Measurements from ENCODE around the gene OPCML.

DNA sequence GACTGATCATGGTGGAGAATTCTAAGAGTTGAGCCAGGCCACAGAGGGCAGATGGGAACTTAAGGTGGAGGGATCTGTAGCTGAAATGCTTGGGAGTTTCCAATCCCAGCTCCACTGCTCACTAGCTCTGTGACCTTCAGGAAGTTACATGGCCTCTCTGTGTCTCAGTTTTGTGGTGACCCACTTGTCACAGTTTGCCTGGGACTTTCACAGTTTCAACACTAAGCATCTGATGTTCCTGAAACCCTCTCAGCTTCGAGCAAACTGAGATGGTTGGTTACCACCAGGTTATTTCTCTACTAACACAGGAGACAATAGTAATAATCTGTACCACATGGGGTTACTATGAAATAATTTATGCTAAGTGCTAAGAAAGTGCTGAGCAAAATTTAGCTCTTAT is 505.3 kb downstream of the OPCML start:
- TF ChIP-seq, protein P1, sequence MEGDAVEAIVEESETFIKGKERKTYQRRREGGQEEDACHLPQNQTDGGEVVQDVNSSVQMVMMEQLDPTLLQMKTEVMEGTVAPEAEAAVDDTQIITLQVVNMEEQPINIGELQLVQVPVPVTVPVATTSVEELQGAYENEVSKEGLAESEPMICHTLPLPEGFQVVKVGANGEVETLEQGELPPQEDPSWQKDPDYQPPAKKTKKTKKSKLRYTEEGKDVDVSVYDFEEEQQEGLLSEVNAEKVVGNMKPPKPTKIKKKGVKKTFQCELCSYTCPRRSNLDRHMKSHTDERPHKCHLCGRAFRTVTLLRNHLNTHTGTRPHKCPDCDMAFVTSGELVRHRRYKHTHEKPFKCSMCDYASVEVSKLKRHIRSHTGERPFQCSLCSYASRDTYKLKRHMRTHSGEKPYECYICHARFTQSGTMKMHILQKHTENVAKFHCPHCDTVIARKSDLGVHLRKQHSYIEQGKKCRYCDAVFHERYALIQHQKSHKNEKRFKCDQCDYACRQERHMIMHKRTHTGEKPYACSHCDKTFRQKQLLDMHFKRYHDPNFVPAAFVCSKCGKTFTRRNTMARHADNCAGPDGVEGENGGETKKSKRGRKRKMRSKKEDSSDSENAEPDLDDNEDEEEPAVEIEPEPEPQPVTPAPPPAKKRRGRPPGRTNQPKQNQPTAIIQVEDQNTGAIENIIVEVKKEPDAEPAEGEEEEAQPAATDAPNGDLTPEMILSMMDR (IDR thresholded peaks at IDR 0.05), result no peak
- no peak for TF ChIP-seq POLR2A (IDR thresholded peaks at IDR 0.05)
